Esophagus squamous epithelium (tissue), 4 donors: ENCODE measurements around the gene DCHS1.

Experiments used
- CTCF ChIP-seq, 6 experiments: fragments of 450-650 bp in 4 of 6; fragments of 200-600 bp in 2 of 6; sonication (generic) in 2 of 6; IDR thresholded peaks; one replicate each; pipeline ENCODE4 v1.5.1; 2016 to 2019; ENCODE audit warnings: antibody characterized with exemption in 6 of 6, mild to moderate bottlenecking in 4 of 6, moderate library complexity in 4 of 6
- POLR2A ChIP-seq, 4 donors: fragments of 450-650 bp; IDR thresholded peaks; one replicate each; pipeline ENCODE4 v1.6.1; 2017; ENCODE audit warnings: antibody characterized with exemption in 4 of 4, mild to moderate bottlenecking in 4 of 4, moderate library complexity in 3 of 4

GRCh38 chr11:6687876-6688275 lies 32.3 kb upstream of the DCHS1 start:
- no peak for TF ChIP-seq CTCF (IDR thresholded peaks at IDR 0.05)
- TF ChIP-seq POLR2A (IDR thresholded peaks at IDR 0.05) = no peak
